ENCODE results near the gene PCCA. TPM values are rescaled to one million over a fixed set of nuclear protein-coding genes. Genes with fewer than 3 reads are reported as not detected.

The PCCA gene
- total RNA-seq, 3 donors from 2014 or later: 55.7 to 98.6 (median 70.5) TPM

- no peaks in the 10 kb centered on the region for H3K4me1 ChIP-seq (ENCODE audit: low read depth)
- DNase-seq (no peak), ATAC-seq (no peak)
- H3K4me3 ChIP-seq: no peak overlapping the region
- H3K9me3 ChIP-seq: no peaks in the 10 kb centered on the region
- H3K36me3 ChIP-seq (ENCODE audit: low read depth): no peaks in the 10 kb centered on the region
- TF ChIP-seq, protein P1, sequence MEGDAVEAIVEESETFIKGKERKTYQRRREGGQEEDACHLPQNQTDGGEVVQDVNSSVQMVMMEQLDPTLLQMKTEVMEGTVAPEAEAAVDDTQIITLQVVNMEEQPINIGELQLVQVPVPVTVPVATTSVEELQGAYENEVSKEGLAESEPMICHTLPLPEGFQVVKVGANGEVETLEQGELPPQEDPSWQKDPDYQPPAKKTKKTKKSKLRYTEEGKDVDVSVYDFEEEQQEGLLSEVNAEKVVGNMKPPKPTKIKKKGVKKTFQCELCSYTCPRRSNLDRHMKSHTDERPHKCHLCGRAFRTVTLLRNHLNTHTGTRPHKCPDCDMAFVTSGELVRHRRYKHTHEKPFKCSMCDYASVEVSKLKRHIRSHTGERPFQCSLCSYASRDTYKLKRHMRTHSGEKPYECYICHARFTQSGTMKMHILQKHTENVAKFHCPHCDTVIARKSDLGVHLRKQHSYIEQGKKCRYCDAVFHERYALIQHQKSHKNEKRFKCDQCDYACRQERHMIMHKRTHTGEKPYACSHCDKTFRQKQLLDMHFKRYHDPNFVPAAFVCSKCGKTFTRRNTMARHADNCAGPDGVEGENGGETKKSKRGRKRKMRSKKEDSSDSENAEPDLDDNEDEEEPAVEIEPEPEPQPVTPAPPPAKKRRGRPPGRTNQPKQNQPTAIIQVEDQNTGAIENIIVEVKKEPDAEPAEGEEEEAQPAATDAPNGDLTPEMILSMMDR (IDR thresholded peaks at IDR 0.05): no peak
- intact Hi-C loops (cut with DNase I, micrococcal nuclease): no loop called here
These were observed 275.0 kb downstream of the PCCA start for GRCh38 chr13:100363874-100364273.

GRCh38 chr13:100364591-100364990, 275.7 kb downstream of the PCCA start:
- H3K4me3 ChIP-seq: no peak overlapping the region
- H3K36me3 ChIP-seq (ENCODE audit: low read depth): no peaks in the 10 kb centered on the region
- no peaks in the 10 kb centered on the region for H3K4me1 ChIP-seq (ENCODE audit: low read depth)
- intact Hi-C loops (cut with DNase I, micrococcal nuclease): no loop called here
- ATAC-seq (no peak), DNase-seq (no peak)
- no peaks in the 10 kb centered on the region for H3K9me3 ChIP-seq
- TF ChIP-seq, protein P1 (IDR thresholded peaks at IDR 0.05): no peak

GRCh38 chr13:100365680-100366079, 276.8 kb downstream of the PCCA start:
- H3K9me3 ChIP-seq: no peaks in the 10 kb centered on the region
- intact Hi-C loops (cut with DNase I, micrococcal nuclease): no loop called here
- DNase-seq (no peak), ATAC-seq (no peak)
- no peaks in the 10 kb centered on the region for H3K4me1 ChIP-seq (ENCODE audit: low read depth)
- H3K36me3 ChIP-seq (ENCODE audit: low read depth): no peaks in the 10 kb centered on the region
- TF ChIP-seq, protein P1 (IDR thresholded peaks at IDR 0.05): no peak
- H3K4me3 ChIP-seq: no peak overlapping the region

GRCh38 chr13:100378533-100378932, 289.6 kb downstream of the PCCA start:
- intact Hi-C loops (cut with DNase I, micrococcal nuclease): no loop called here
- H3K4me1 ChIP-seq (ENCODE audit: low read depth): no peaks in the 10 kb centered on the region
- H3K9me3 ChIP-seq: peaks cover 22% of the 10 kb centered on the region
- no peaks in the 10 kb centered on the region for H3K36me3 ChIP-seq (ENCODE audit: low read depth)
- TF ChIP-seq, protein P1 (IDR thresholded peaks at IDR 0.05): no peak
- H3K4me3 ChIP-seq: no peak overlapping the region
- DNase-seq: no peak
- no peak for ATAC-seq

- ATAC-seq (no peak), DNase-seq (no peak)
- peaks cover 16% of the 10 kb centered on the region for H3K9me3 ChIP-seq
- H3K4me1 ChIP-seq (ENCODE audit: low read depth): no peaks in the 10 kb centered on the region
- intact Hi-C loops (cut with DNase I, micrococcal nuclease): no loop called here
- no peak overlapping the region for H3K4me3 ChIP-seq
- H3K36me3 ChIP-seq (ENCODE audit: low read depth): no peaks in the 10 kb centered on the region
- TF ChIP-seq, protein P1 (IDR thresholded peaks at IDR 0.05): no peak
These were observed 292.8 kb downstream of the PCCA start for GRCh38 chr13:100381595-100382224.

GRCh38 chr13:100382785-100383184, 293.9 kb downstream of the PCCA start:
- no peak for ATAC-seq

More at GRCh38 chr13:100382785-100383184, 293.9 kb downstream of the PCCA start:
- H3K9me3 ChIP-seq: peaks cover 7% of the 10 kb centered on the region
- H3K36me3 ChIP-seq (ENCODE audit: low read depth): no peaks in the 10 kb centered on the region
- intact Hi-C loops (cut with DNase I, micrococcal nuclease): no loop called here
- no peak for DNase-seq
- H3K4me1 ChIP-seq (ENCODE audit: low read depth): no peaks in the 10 kb centered on the region
- no peak overlapping the region for H3K4me3 ChIP-seq
- TF ChIP-seq, protein P1 (IDR thresholded peaks at IDR 0.05): no peak

Data from mucosa of descending colon (tissue), 3 donors.